Keratinocyte (primary cell): ENCODE results near the gene OSGIN1. TPM values are rescaled to one million over a fixed set of nuclear protein-coding genes. Genes with fewer than 3 reads are reported as not detected.
A peak's percentile ranks its signal among the peaks of the same experiment; 100 is the strongest.

ENCODE experiments used
- DNase-seq: peaks from one replicate; pipeline ENCODE4 v3.0.0-alpha.2; 2011; ENCODE audit warnings: low read depth, missing footprints, low spot score
- FAIRE-seq: peaks from 2 replicates; lab custom pipeline; 2011; peaks lifted over from hg19 to GRCh38; lab: Jason Lieb, UNC
- H2AFZ ChIP-seq: 2 replicates; pipeline ENCODE4 v1.6.0; 2012; ENCODE audit warnings: low read length, control low read depth, inconsistent platforms; ENCODE audit not compliant: control insufficient read depth
- H3K27ac ChIP-seq: 2 replicates; pipeline ENCODE4 v1.5.1; 2011; ENCODE audit warnings: low read length; ENCODE audit not compliant: control insufficient read depth, insufficient read depth
- H3K27me3 ChIP-seq: 3 replicates; pipeline ENCODE4 v1.6.0; 2011; ENCODE audit warnings: low read length; ENCODE audit not compliant: control insufficient read depth, insufficient read depth; ENCODE audit errors: extremely low read depth
- H3K36me3 ChIP-seq, 2 experiments: 2 replicates in 1 of 2; 3 replicates in 1 of 2; pipeline ENCODE4 v1.5.1; 2011; ENCODE audit warnings: low read length in 2 of 2, mild to moderate bottlenecking in 1 of 2; ENCODE audit not compliant: control insufficient read depth in 2 of 2, insufficient read depth in 2 of 2; ENCODE audit errors: extremely low read depth in 1 of 2
- H3K4me1 ChIP-seq: 3 replicates; pipeline ENCODE4 v1.5.1; 2011; ENCODE audit warnings: low read length; ENCODE audit not compliant: control insufficient read depth, insufficient read depth; ENCODE audit errors: extremely low read depth
- H3K4me2 ChIP-seq: 3 replicates; pipeline ENCODE4 v1.6.0; 2011; ENCODE audit warnings: low read depth, low read length; ENCODE audit not compliant: control insufficient read depth, insufficient read depth; ENCODE audit errors: extremely low read depth
- H3K4me3 ChIP-seq, 3 experiments: fragments of 200-600 bp in 1 of 3; sonication (generic) in 1 of 3; 2 replicates in 2 of 3; 3 replicates in 1 of 3; pipeline ENCODE4 v1.5.1; 2011 to 2016; ENCODE audit warnings: low read length in 3 of 3, mild to moderate bottlenecking in 3 of 3, control low read depth in 2 of 3, inconsistent platforms in 1 of 3, low read depth in 1 of 3, mixed read lengths in 1 of 3, mixed run types in 1 of 3, moderate library complexity in 1 of 3; ENCODE audit not compliant: control insufficient read depth in 2 of 3, insufficient read depth in 2 of 3; ENCODE audit errors: extremely low read depth in 1 of 3
- H3K79me2 ChIP-seq: 2 replicates; pipeline ENCODE4 v1.6.0; 2012; ENCODE audit warnings: low read length; ENCODE audit not compliant: control insufficient read depth, insufficient read depth
- H3K9ac ChIP-seq: 3 replicates; pipeline ENCODE4 v1.6.0; 2011; ENCODE audit warnings: low read length; ENCODE audit not compliant: control insufficient read depth, insufficient read depth; ENCODE audit errors: extremely low read depth
- H3K9me1 ChIP-seq: 3 replicates; pipeline ENCODE4 v1.6.0; 2011; ENCODE audit warnings: low read length; ENCODE audit not compliant: control insufficient read depth, insufficient read depth; ENCODE audit errors: extremely low read depth
- H3K9me3 ChIP-seq: 2 replicates; pipeline ENCODE4 v1.5.1; 2012; ENCODE audit warnings: low read depth, low read length; ENCODE audit not compliant: control insufficient read depth
- H4K20me1 ChIP-seq: 3 replicates; pipeline ENCODE4 v1.6.0; 2011; ENCODE audit warnings: low read length; ENCODE audit not compliant: control insufficient read depth, insufficient read depth; ENCODE audit errors: extremely low read depth
- EZH2 ChIP-seq: IDR thresholded peaks from one replicate; pipeline ENCODE4 v1.6.1; 2012; ENCODE audit warnings: inconsistent platforms, mild to moderate bottlenecking, low read length, moderate library complexity
- dilution Hi-C: fragments of 300-500 bp; cut with MboI; formaldehyde crosslinking; loops from one replicate; pipeline ENCODE4 v1.7.0; 2020; ENCODE audit warnings: low sequenced_read_pairs; ENCODE audit not compliant: extremely low pct_ligation_motif_present
- polyA plus RNA-seq, 5 experiments: library from polyadenylated mRNA; depleted of rRNA in 3 of 5; stranded (reverse) in 3 of 5; stranded (forward) in 1 of 5; unstranded in 1 of 5; fragments of >200 nt; gene quantifications; 1 replicate in 1 of 5; 2 replicates in 3 of 5; 3 replicates in 1 of 5; pipeline versions ENCODE4 v1.2.1 to v1.2.3, GENCODE V29; 2011 to 2012; ENCODE audit warnings: missing spikeins in 2 of 5, low read depth in 1 of 5, low replicate concordance in 1 of 5
- TF ChIP-seq, protein P1 (sequence below), 3 experiments: IDR thresholded peaks in 1 of 3; conservative IDR thresholded peaks in 1 of 3; optimal IDR thresholded peaks in 1 of 3; 2 replicates in 2 of 3; 3 replicates in 1 of 3; pipeline versions ENCODE3 to v1.5.1; 2011; ENCODE audit warnings: low read length in 3 of 3, mild to moderate bottlenecking in 3 of 3, moderate library complexity in 2 of 3, control low read depth in 1 of 3, inconsistent platforms in 1 of 3; ENCODE audit not compliant: insufficient read depth in 2 of 3; ENCODE audit errors: extremely low read depth in 1 of 3

The OSGIN1 gene
- polyA plus RNA-seq, 1 donor (not counting 4 experiments of a cell fraction or from before 2014, with no cell fraction given): 2.1 TPM

GRCh38 chr16:83992624-83993023 is 39.6 kb downstream of the OSGIN1 start:
- Histone ChIP-seq H3K4me1 (peaks cover 13% of the 10 kb centered on the region), H3K9ac (no peak overlapping the region), H4K20me1 (no peaks in the 10 kb centered on the region), H3K79me2 (no peaks in the 10 kb centered on the region), H3K9me3 (no peaks in the 10 kb centered on the region), H3K4me2 (no peak overlapping the region), H3K27ac (no peak overlapping the region), H3K36me3 (no peaks in the 10 kb centered on the region), H3K9me1 (no peaks in the 10 kb centered on the region), H2AFZ (no peak overlapping the region), H3K4me3 (no peak overlapping the region), H3K27me3 (peaks cover 32% of the 10 kb centered on the region)
- dilution Hi-C loops: no loop called here
- DNase-seq (no peak), FAIRE-seq (no peak)
- TF ChIP-seq EZH2: no peak
- TF ChIP-seq, protein P1, sequence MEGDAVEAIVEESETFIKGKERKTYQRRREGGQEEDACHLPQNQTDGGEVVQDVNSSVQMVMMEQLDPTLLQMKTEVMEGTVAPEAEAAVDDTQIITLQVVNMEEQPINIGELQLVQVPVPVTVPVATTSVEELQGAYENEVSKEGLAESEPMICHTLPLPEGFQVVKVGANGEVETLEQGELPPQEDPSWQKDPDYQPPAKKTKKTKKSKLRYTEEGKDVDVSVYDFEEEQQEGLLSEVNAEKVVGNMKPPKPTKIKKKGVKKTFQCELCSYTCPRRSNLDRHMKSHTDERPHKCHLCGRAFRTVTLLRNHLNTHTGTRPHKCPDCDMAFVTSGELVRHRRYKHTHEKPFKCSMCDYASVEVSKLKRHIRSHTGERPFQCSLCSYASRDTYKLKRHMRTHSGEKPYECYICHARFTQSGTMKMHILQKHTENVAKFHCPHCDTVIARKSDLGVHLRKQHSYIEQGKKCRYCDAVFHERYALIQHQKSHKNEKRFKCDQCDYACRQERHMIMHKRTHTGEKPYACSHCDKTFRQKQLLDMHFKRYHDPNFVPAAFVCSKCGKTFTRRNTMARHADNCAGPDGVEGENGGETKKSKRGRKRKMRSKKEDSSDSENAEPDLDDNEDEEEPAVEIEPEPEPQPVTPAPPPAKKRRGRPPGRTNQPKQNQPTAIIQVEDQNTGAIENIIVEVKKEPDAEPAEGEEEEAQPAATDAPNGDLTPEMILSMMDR (optimal IDR thresholded peaks at IDR 0.05 in 1 of 3, IDR thresholded peaks at IDR 0.05 in 1 of 3, conservative IDR thresholded peaks at IDR 0.05 in 1 of 3; ENCODE audit: extremely low read depth in 1 of 3, insufficient read depth in 2 of 3, low read length in 3 of 3): no peak

- dilution Hi-C loops: no loop called here
- H3K79me2 ChIP-seq: no peaks in the 10 kb centered on the region
- peaks cover 13% of the 10 kb centered on the region for H3K4me1 ChIP-seq
- no peak overlapping the region for H3K4me3 ChIP-seq
- TF ChIP-seq, protein P1 (optimal IDR thresholded peaks at IDR 0.05 in 1 of 3, IDR thresholded peaks at IDR 0.05 in 1 of 3, conservative IDR thresholded peaks at IDR 0.05 in 1 of 3; ENCODE audit: extremely low read depth in 1 of 3, insufficient read depth in 2 of 3, low read length in 3 of 3): no peak
- no peak for TF ChIP-seq EZH2
- DNase-seq (peak; percentile 70), FAIRE-seq (peak; percentile 77)
- no peaks in the 10 kb centered on the region for H3K9me3 ChIP-seq
- no peak overlapping the region for H3K27ac ChIP-seq
- no peaks in the 10 kb centered on the region for H4K20me1 ChIP-seq
- H2AFZ ChIP-seq: no peak overlapping the region
- peaks cover 22% of the 10 kb centered on the region for H3K27me3 ChIP-seq
- no peak overlapping the region for H3K9ac ChIP-seq
- H3K4me2 ChIP-seq: no peak overlapping the region
- no peaks in the 10 kb centered on the region for H3K36me3 ChIP-seq
- H3K9me1 ChIP-seq: no peaks in the 10 kb centered on the region
Observed at GRCh38 chr16:83994087-83994486, 41.0 kb downstream of the OSGIN1 start.
